ENCODE measurements around the gene PCNX2. TPM values are rescaled to one million over a fixed set of nuclear protein-coding genes. Genes with fewer than 3 reads are reported as not detected.

The PCNX2 gene
- total RNA-seq, 1 experiment from 2014 or later, result 15.3 TPM

- Histone ChIP-seq H3K27ac (ENCODE audit: low read depth, low read length) (no peak overlapping the region), H3K4me1 (ENCODE audit: control insufficient read depth in 1 of 2, insufficient read depth in 2 of 2, low read length in 2 of 2) (no peaks in the 10 kb centered on the region), H3K9me2 (ENCODE audit: insufficient read depth) (no peaks in the 10 kb centered on the region), H3K36me3 (ENCODE audit: control insufficient read depth in 1 of 2, insufficient read depth in 2 of 2, low read length in 2 of 2) (peaks cover 0 to 4% of the 10 kb centered on the region in 2 experiments; a peak in 1 of 4 replicates), H3K79me2 (ENCODE audit: insufficient read depth, low read length) (no peaks in the 10 kb centered on the region), H3K4me3 (replicated peaks in 1 of 2; ENCODE audit: low read depth in 1 of 2, low read length in 2 of 2) (no peak overlapping the region), H2AFZ (ENCODE audit: low read depth, low read length, poor library complexity, severe bottlenecking) (no peak overlapping the region), H3K9me3 (ENCODE audit: control insufficient read depth in 1 of 2, insufficient read depth in 1 of 2, low read depth in 1 of 2, low read length in 2 of 2) (no peaks in the 10 kb centered on the region), H3K4me2 (ENCODE audit: low read length) (no peak overlapping the region), H4K20me1 (ENCODE audit: insufficient read depth) (no peaks in the 10 kb centered on the region), H3K9ac (ENCODE audit: low read length) (no peak overlapping the region), H3K27me3 (ENCODE audit: insufficient read depth, low read length) (no peaks in the 10 kb centered on the region)
- ChIA-PET POLR2A (no interaction called here), RAD21 (ENCODE audit: low non-redundant PET in 1 of 2, low total read pairs in 2 of 2, uncharacterized antibody in 2 of 2, unreplicated experiment in 2 of 2) (no interaction called here), CTCF (no interaction called here)
- intact Hi-C loops (cut with micrococcal nuclease), result no loop called here
- BruUV-seq (replicated peaks), result no TSS peak
- ATAC-seq (no peak), DNase-seq (ENCODE audit: low read depth, low spot score) (no peak)
- no peak for TF ChIP-seq YY1 (IDR thresholded peaks at IDR 0.05; ENCODE audit: extremely low read depth, insufficient replicate concordance, low read depth, low read length)
- no peak for TF ChIP-seq FOSL1 (IDR thresholded peaks at IDR 0.05; ENCODE audit: low read depth)
- TF ChIP-seq CBX3 (IDR thresholded peaks at IDR 0.05; ENCODE audit: low read depth), result no peak
- TF ChIP-seq JUND (IDR thresholded peaks at IDR 0.05), result no peak
- TF ChIP-seq POLR2AphosphoS5 (IDR thresholded peaks at IDR 0.05; ENCODE audit: low read depth, low read length), result no peak
- no peak for TF ChIP-seq CTCF (IDR thresholded peaks at IDR 0.05 in 2 of 3, conservative IDR thresholded peaks at IDR 0.05 in 1 of 3; ENCODE audit: borderline replicate concordance in 1 of 3, insufficient read depth in 1 of 3, low read depth in 2 of 3, low read length in 2 of 3)
- TF ChIP-seq EZH2 (IDR thresholded peaks at IDR 0.05), result no peak
- TF ChIP-seq MAX (IDR thresholded peaks at IDR 0.05), result no peak
Measured at GRCh38 chr1:233216009-233216408, 79.5 kb downstream of the PCNX2 start.

Measured in HCT116 (cell line).